AG04449 (cell line): ENCODE data around the gene KHNYN.

Experiments used
- CTCF ChIA-PET: fragments of 350-600 bp; formaldehyde crosslinking; extraction: SDS; loops from one replicate; lab custom pipeline; 2021; ENCODE audit warnings: antibody characterized with exemption; lab: Yijun Ruan, JAX
- POLR2A ChIA-PET: fragments of 400-600, 350-600 bp; formaldehyde crosslinking; extraction: SDS; loops from one replicate; lab custom pipeline; 2020; ENCODE audit warnings: antibody characterized with exemption, inconsistent platforms; lab: Yijun Ruan, JAX
- DNase-seq: peaks from one replicate; pipeline ENCODE4 v3.0.0-alpha.2; 2010; ENCODE audit warnings: low read depth, low spot score
- H3K4me3 ChIP-seq: 2 replicates; pipeline ENCODE4 v1.5.1; 2011; ENCODE audit warnings: low read depth, mild to moderate bottlenecking, control low read depth, low read length
- TF ChIP-seq, protein P1 (sequence below): IDR thresholded peaks from one replicate; pipeline ENCODE4 v1.5.1; 2011; ENCODE audit warnings: mild to moderate bottlenecking, moderate library complexity, low read length, control low read depth, inconsistent platforms; ENCODE audit not compliant: insufficient read depth; ENCODE audit errors: missing control alignments

The KHNYN gene

DNA sequence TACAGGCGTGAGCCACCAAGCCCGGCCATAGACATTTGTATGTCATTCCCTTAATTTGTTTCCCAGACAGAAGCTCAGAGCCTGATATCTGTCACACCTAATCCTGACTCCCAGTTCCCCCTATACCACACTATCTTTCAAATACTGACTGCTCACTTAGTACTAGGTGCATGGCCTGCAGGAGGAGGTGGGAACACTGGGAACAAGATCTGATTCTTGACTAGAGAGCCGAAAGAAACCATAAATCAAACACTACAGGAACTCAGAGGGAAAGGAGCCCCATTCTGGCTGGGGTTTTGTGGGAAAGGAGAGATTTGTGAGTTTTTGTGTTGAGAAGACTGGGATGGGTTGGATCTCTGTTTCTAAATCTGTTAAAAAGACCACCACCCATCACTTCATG, 4.9 kb downstream of the KHNYN start:
- no peak overlapping the region for H3K4me3 ChIP-seq
- no peak for DNase-seq
- ChIA-PET POLR2A (no interaction called here), CTCF (interaction anchor here (0.7 to 33.5 kb wide), 9 partner anchors 7 to 129 kb away, joined by 3 to 1633 read pairs (median 73); partner anchors contain the start of genes ADCY4, CIDEB, DHRS1 and LTB4R)
- TF ChIP-seq, protein P1, sequence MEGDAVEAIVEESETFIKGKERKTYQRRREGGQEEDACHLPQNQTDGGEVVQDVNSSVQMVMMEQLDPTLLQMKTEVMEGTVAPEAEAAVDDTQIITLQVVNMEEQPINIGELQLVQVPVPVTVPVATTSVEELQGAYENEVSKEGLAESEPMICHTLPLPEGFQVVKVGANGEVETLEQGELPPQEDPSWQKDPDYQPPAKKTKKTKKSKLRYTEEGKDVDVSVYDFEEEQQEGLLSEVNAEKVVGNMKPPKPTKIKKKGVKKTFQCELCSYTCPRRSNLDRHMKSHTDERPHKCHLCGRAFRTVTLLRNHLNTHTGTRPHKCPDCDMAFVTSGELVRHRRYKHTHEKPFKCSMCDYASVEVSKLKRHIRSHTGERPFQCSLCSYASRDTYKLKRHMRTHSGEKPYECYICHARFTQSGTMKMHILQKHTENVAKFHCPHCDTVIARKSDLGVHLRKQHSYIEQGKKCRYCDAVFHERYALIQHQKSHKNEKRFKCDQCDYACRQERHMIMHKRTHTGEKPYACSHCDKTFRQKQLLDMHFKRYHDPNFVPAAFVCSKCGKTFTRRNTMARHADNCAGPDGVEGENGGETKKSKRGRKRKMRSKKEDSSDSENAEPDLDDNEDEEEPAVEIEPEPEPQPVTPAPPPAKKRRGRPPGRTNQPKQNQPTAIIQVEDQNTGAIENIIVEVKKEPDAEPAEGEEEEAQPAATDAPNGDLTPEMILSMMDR: no peak

DNA sequence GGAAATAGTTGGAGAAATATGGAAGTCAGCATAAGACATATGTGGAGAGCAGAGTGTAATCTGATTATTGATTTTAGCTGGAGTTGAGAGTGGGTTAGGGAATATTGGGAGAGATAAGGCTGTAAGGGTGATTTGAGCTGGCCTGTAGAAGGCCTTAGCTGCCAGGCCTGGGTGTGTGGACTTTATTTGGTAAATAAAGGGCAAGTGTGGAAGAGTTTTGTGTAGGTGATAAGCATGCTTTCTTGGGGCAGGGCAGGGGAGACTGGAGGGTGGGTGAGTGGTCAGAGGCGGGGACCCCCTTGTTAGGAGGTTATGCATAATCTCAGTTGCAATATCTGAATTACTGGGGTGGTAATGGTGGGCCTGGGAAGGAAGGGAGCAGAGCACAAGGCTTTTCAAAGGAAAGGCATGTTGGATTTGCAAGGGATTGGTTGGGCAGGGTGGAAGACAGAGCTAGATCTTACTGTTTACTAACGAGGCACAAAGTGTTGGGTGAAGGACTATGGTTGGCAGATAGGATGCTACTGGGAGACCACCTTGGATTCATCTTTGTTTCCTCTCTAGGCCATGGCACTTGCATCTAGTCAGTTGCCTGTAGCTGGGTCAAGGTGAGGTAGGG, 5.5 kb downstream of the KHNYN start:
- no peak for DNase-seq
- ChIA-PET POLR2A (interaction anchor here (1.5 kb wide), 1 partner anchor 102 kb away, joined by 6 read pairs; no protein-coding TSS in a partner anchor), CTCF (interaction anchor here (1.0 to 33.5 kb wide), 14 partner anchors 8 to 220 kb away, joined by 4 to 1633 read pairs (median 10); partner anchors contain the start of genes ADCY4, CIDEB, DHRS1 and LTB4R)
- TF ChIP-seq, protein P1: no peak
- H3K4me3 ChIP-seq: no peak overlapping the region

DNA sequence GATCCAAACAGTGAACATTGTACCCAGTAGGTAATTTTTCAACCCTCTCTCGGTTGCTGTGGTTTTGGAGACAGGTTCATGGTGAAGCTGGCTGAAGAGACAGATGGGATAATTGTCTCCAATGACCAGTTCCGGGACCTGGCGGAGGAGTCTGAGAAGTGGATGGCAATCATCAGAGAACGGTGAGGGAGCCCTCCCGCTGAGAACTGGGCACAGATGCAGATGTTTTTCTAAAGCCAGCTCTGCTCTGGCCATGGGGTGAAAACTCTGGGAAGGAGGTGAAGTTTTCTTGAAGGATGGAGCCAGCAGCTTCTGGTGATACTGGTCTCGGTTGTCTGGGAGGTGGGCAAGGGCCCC, 6.2 kb downstream of the KHNYN start:
- CTCF ChIA-PET: interaction anchor here (0.7 to 33.5 kb wide), 20 partner anchors 8 to 220 kb away, joined by 3 to 1633 read pairs (median 6); partner anchors contain the start of genes ADCY4, CIDEB, DHRS1 and LTB4R
- DNase-seq: no peak
- H3K4me3 ChIP-seq: no peak overlapping the region
- TF ChIP-seq, protein P1: no peak
- POLR2A ChIA-PET: interaction anchor here (0.5 to 1.5 kb wide), 2 partner anchors 68 to 102 kb away, joined by 5 to 6 read pairs; partner anchors contain the start of gene NFATC4

DNA sequence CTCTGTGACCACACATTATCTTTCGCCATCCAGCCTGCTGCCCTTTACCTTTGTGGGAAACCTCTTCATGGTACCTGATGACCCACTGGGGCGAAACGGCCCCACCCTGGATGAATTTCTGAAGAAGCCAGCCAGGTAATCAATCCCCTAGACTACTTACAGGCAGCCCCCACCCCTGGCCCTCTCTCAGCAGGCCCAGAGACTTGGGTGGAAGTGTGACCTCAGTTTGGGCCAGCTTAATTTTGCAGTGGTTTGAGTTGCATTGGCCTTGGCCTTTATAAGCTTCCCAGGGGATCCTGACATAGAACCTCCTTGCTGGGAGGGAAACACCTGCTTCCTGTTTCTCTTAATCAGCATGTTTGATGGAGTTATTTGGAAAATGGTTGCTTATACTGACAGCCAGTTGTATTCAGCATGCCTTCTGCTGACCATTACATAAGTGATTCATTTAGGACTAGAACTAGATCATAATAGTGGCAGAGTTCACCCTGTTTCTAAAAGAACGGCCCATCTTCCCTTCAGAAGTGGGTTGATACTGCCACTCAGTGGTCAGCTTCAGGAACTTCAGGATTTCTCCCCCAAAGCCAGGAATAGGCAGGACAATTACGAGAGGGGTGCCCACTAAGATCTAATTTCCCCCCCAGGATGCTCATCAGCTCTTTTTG, 6.7 kb downstream of the KHNYN start:
- TF ChIP-seq, protein P1: peak; percentile 66
- no peak for DNase-seq
- POLR2A ChIA-PET: interaction anchor here (0.5 to 1.5 kb wide), 6 partner anchors 68 to 136 kb away, joined by 3 to 6 read pairs (median 4); partner anchors contain the start of gene NFATC4

DNA sequence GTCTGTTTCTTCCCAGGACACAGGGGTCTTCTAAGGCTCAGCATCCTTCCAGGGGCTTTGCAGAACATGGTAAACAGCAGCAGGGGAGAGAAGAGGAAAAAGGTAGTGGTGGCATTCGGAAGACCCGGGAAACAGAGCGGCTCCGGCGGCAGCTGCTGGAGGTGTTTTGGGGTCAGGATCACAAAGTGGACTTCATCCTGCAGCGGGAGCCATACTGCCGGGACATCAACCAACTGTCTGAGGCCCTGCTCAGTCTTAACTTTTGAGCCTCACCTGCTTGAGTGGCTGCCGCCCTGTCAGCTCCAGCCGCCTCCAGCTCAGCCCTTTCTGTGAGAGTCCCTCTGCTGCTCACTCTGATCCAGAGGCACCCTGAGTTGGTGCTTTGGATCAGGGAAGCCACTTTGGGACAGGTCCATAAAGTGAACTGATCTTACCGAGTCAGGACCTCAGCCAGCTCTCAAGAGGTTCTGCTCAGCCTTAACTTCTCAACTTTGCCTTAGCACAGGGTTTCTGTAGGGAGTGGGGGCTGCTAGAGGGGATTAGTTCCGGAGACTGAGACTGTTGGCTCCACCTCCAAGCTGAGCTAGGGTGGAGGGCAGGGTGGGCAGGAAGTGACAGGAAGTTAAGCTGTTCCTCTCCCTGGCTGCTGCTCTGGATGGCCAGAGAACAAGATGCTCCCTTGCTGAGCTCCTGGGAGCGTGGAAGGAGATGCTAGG, 7.4 kb downstream of the KHNYN start:
- ChIA-PET POLR2A (interaction anchor here (0.6 to 1.5 kb wide), 7 partner anchors 71 to 137 kb away, joined by 3 to 8 read pairs (median 5); no protein-coding TSS in a partner anchor), CTCF (interaction anchor here (0.8 to 33.5 kb wide), 20 partner anchors 10 to 222 kb away, joined by 3 to 1633 read pairs (median 6); partner anchors contain the start of genes ADCY4, CIDEB, DHRS1 and LTB4R)
- no peak for DNase-seq
- TF ChIP-seq, protein P1: no peak
- no peak overlapping the region for H3K4me3 ChIP-seq

More for the DNA sequence above, 6.7 kb downstream of the KHNYN start:
- CTCF ChIA-PET: interaction anchor here (0.7 to 33.5 kb wide), 24 partner anchors 8 to 221 kb away, joined by 3 to 1633 read pairs (median 5); partner anchors contain the start of genes ADCY4, CIDEB, DHRS1 and LTB4R
- H3K4me3 ChIP-seq: no peak overlapping the region
